AG08395 (cell line): Measurements from ENCODE around the gene CENPC.
"Not testable (repeated sequence)": the region's sequence is repeated elsewhere in the genome, so short reads cannot be mapped to it uniquely, and the experiment has no call there.

ENCODE experiments used
- DNase-seq: peaks from one replicate; pipeline ENCODE4 v3.0.0; 2012; ENCODE audit warnings: mixed read lengths, low spot score

CENPC gene

GRCh38 chr4:67552146-67552792, 7.0 kb upstream of the CENPC start:
- not testable (repeated sequence) for DNase-seq

GRCh38 chr4:67550857-67551256, 5.6 kb upstream of the CENPC start:
- no peak for DNase-seq

GRCh38 chr4:67550451-67550850, 5.1 kb upstream of the CENPC start:
- DNase-seq, result no peak

GRCh38 chr4:67549123-67549522, 3.8 kb upstream of the CENPC start:
- no peak for DNase-seq

- DNase-seq, result no peak
Observed at GRCh38 chr4:67546971-67547370, 1.7 kb upstream of the CENPC start.

GRCh38 chr4:67546004-67546356, 677 bp upstream of the CENPC start:
- no peak for DNase-seq

- no peak for DNase-seq
Observed at GRCh38 chr4:67542076-67542475, 3.2 kb downstream of the CENPC start.

- no peak for DNase-seq
Observed at GRCh38 chr4:67539830-67540229, 5.5 kb downstream of the CENPC start.

GRCh38 chr4:67535280-67535840, 9.9 kb downstream of the CENPC start:
- no peak for DNase-seq

GRCh38 chr4:67533112-67533511, 12.2 kb downstream of the CENPC start:
- DNase-seq, result no peak

- DNase-seq, result not testable (repeated sequence)
Observed at GRCh38 chr4:67532397-67532796, 12.9 kb downstream of the CENPC start.

GRCh38 chr4:67531379-67531962, 13.8 kb downstream of the CENPC start:
- no peak for DNase-seq

GRCh38 chr4:67524140-67524539, 21.2 kb downstream of the CENPC start:
- DNase-seq, result not testable (repeated sequence)

GRCh38 chr4:67522851-67523671, 22.2 kb downstream of the CENPC start:
- no peak for DNase-seq

GRCh38 chr4:67522230-67522629, 23.1 kb downstream of the CENPC start:
- DNase-seq, result no peak

- DNase-seq, result no peak
Observed at GRCh38 chr4:67521506-67521905, 23.8 kb downstream of the CENPC start.

GRCh38 chr4:67520141-67520540, 25.2 kb downstream of the CENPC start:
- no peak for DNase-seq

GRCh38 chr4:67512501-67512900, 32.8 kb downstream of the CENPC start:
- DNase-seq, result no peak

- no peak for DNase-seq
Observed at GRCh38 chr4:67500373-67500772, 44.9 kb downstream of the CENPC start.

- DNase-seq, result no peak
Observed at GRCh38 chr4:67499799-67500198, 45.5 kb downstream of the CENPC start.

- peak; percentile 3 for DNase-seq
Observed at GRCh38 chr4:67483868-67484602, 61.3 kb downstream of the CENPC start.

- no peak for DNase-seq
Observed at GRCh38 chr4:67480810-67481209, 64.5 kb downstream of the CENPC start.
